ENCODE measurements around the gene OSTF1. TPM values are rescaled to one million over a fixed set of nuclear protein-coding genes. Genes with fewer than 3 reads are reported as not detected.

The OSTF1 gene
- polyA plus RNA-seq, 1 donor from 2014 or later = 8.8 TPM

- H3K9ac ChIP-seq (ENCODE audit: low read length) = no peak overlapping the region
- H3K4me3 ChIP-seq (ENCODE audit: low read length) = no peak overlapping the region
- H3K79me2 ChIP-seq (replicated peaks; ENCODE audit: insufficient read depth, low read length) = no peaks in the 10 kb centered on the region
- H3K27me3 ChIP-seq (ENCODE audit: insufficient read depth, low read depth, low read length) = no peaks in the 10 kb centered on the region
- no peak overlapping the region for H3K4me2 ChIP-seq (ENCODE audit: low read length)
- H4K20me1 ChIP-seq (ENCODE audit: insufficient read depth) = no peaks in the 10 kb centered on the region
- H3F3A ChIP-seq (ENCODE audit: insufficient read depth, low read length, poor library complexity, severe bottlenecking) = no peaks in the 10 kb centered on the region
- no peaks in the 10 kb centered on the region for H3K9me3 ChIP-seq (ENCODE audit: low read length)
- TF ChIP-seq, protein P1, sequence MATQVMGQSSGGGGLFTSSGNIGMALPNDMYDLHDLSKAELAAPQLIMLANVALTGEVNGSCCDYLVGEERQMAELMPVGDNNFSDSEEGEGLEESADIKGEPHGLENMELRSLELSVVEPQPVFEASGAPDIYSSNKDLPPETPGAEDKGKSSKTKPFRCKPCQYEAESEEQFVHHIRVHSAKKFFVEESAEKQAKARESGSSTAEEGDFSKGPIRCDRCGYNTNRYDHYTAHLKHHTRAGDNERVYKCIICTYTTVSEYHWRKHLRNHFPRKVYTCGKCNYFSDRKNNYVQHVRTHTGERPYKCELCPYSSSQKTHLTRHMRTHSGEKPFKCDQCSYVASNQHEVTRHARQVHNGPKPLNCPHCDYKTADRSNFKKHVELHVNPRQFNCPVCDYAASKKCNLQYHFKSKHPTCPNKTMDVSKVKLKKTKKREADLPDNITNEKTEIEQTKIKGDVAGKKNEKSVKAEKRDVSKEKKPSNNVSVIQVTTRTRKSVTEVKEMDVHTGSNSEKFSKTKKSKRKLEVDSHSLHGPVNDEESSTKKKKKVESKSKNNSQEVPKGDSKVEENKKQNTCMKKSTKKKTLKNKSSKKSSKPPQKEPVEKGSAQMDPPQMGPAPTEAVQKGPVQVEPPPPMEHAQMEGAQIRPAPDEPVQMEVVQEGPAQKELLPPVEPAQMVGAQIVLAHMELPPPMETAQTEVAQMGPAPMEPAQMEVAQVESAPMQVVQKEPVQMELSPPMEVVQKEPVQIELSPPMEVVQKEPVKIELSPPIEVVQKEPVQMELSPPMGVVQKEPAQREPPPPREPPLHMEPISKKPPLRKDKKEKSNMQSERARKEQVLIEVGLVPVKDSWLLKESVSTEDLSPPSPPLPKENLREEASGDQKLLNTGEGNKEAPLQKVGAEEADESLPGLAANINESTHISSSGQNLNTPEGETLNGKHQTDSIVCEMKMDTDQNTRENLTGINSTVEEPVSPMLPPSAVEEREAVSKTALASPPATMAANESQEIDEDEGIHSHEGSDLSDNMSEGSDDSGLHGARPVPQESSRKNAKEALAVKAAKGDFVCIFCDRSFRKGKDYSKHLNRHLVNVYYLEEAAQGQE (IDR thresholded peaks at IDR 0.05; ENCODE audit: borderline replicate concordance) = no peak
- TF ChIP-seq TAF1 (IDR thresholded peaks at IDR 0.05; ENCODE audit: low read depth) (no peak), EZH2 (IDR thresholded peaks at IDR 0.05; ENCODE audit: borderline replicate concordance, insufficient read depth, low read length, poor library complexity, severe bottlenecking) (no peak), EP300 (conservative IDR thresholded peaks at IDR 0.05; ENCODE audit: poor library complexity, severe bottlenecking) (no peak), SMC3 (conservative IDR thresholded peaks at IDR 0.05; ENCODE audit: poor library complexity) (no peak), POLR2AphosphoS5 (IDR thresholded peaks at IDR 0.05) (no peak), MXI1 (conservative IDR thresholded peaks at IDR 0.05; ENCODE audit: poor library complexity, severe bottlenecking) (no peak), RAD21 (conservative IDR thresholded peaks at IDR 0.05) (no peak), CTCF (IDR thresholded peaks at IDR 0.05; ENCODE audit: poor library complexity, severe bottlenecking) (no peak)
- H3K27ac ChIP-seq (ENCODE audit: low read length) = no peak overlapping the region
- no peaks in the 10 kb centered on the region for H3K36me3 ChIP-seq (ENCODE audit: insufficient read depth, low read length)
- no peak overlapping the region for H2AFZ ChIP-seq (ENCODE audit: low read depth, low read length)
- no peaks in the 10 kb centered on the region for H3K9me2 ChIP-seq (ENCODE audit: insufficient read depth, low read length)
Observed at GRCh38 chr9:75046725-75047345, 41.5 kb upstream of the OSTF1 start.

DNA sequence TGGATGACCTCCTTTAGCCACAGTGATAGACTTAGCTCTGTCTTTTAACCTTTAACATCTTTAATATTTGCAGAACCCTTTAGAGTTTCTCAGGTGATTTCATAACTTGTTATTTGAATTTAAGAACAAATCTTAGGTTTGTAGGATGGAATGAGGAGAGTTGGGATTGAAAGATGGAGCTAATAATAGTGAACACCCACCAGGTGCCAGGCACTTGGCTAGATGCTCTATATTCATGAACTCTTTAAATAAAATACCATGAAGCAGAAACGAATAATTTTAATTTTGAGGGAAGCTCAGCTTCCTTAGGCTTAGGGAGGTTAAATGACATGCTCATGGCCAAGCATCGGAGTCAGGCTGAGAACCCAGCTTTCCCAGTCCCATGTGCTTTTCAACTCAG is 40.8 kb upstream of the OSTF1 start:
- no peak overlapping the region for H3K9ac ChIP-seq (ENCODE audit: low read length)
- H3K9me2 ChIP-seq (ENCODE audit: insufficient read depth, low read length) = no peaks in the 10 kb centered on the region
- no peak overlapping the region for H3K4me2 ChIP-seq (ENCODE audit: low read length)
- H3K36me3 ChIP-seq (ENCODE audit: insufficient read depth, low read length) = no peaks in the 10 kb centered on the region
- H4K20me1 ChIP-seq (ENCODE audit: insufficient read depth) = no peaks in the 10 kb centered on the region
- H3K4me3 ChIP-seq (ENCODE audit: low read length) = no peak overlapping the region
- H3F3A ChIP-seq (ENCODE audit: insufficient read depth, low read length, poor library complexity, severe bottlenecking) = no peaks in the 10 kb centered on the region
- H3K27me3 ChIP-seq (ENCODE audit: insufficient read depth, low read depth, low read length) = no peaks in the 10 kb centered on the region
- no peak overlapping the region for H3K27ac ChIP-seq (ENCODE audit: low read length)
- TF ChIP-seq CTCF (IDR thresholded peaks at IDR 0.05; ENCODE audit: poor library complexity, severe bottlenecking) (no peak), RAD21 (conservative IDR thresholded peaks at IDR 0.05) (no peak), EZH2 (IDR thresholded peaks at IDR 0.05; ENCODE audit: borderline replicate concordance, insufficient read depth, low read length, poor library complexity, severe bottlenecking) (no peak), POLR2AphosphoS5 (IDR thresholded peaks at IDR 0.05) (no peak), TAF1 (IDR thresholded peaks at IDR 0.05; ENCODE audit: low read depth) (no peak), MXI1 (conservative IDR thresholded peaks at IDR 0.05; ENCODE audit: poor library complexity, severe bottlenecking) (no peak), SMC3 (conservative IDR thresholded peaks at IDR 0.05; ENCODE audit: poor library complexity) (no peak), EP300 (conservative IDR thresholded peaks at IDR 0.05; ENCODE audit: poor library complexity, severe bottlenecking) (no peak)
- TF ChIP-seq, protein P1 (IDR thresholded peaks at IDR 0.05; ENCODE audit: borderline replicate concordance) = no peak
- H3K9me3 ChIP-seq (ENCODE audit: low read length) = no peaks in the 10 kb centered on the region
- no peak overlapping the region for H2AFZ ChIP-seq (ENCODE audit: low read depth, low read length)
- H3K79me2 ChIP-seq (replicated peaks; ENCODE audit: insufficient read depth, low read length) = no peaks in the 10 kb centered on the region
